Subcutaneous abdominal adipose tissue (tissue), 5 donors: ENCODE measurements around the gene YWHAB.
"Not testable (repeated sequence)": the region's sequence is repeated elsewhere in the genome, so short reads cannot be mapped to it uniquely, and the experiment has no call there.

ENCODE experiments used
- H3K27ac ChIP-seq: one replicate; pipeline ENCODE4 v1.7.0; 2013; ENCODE audit warnings: low read depth, mild to moderate bottlenecking, inconsistent platforms, low read length, moderate library complexity
- H3K27me3 ChIP-seq, 5 donors: one replicate each; pipeline ENCODE4 v1.7.0; 2013; ENCODE audit warnings: low read length in 5 of 5, inconsistent platforms in 1 of 5; ENCODE audit not compliant: control insufficient read depth in 5 of 5, insufficient read depth in 4 of 5
- H3K36me3 ChIP-seq, 5 donors: one replicate each; pipeline ENCODE4 v1.7.0; 2013; ENCODE audit warnings: low read length in 5 of 5; ENCODE audit not compliant: control insufficient read depth in 5 of 5, insufficient read depth in 5 of 5
- H3K4me1 ChIP-seq, 5 donors: one replicate each; pipeline ENCODE4 v1.7.0; 2013; ENCODE audit warnings: low read length in 5 of 5, mild to moderate bottlenecking in 3 of 5, moderate library complexity in 1 of 5; ENCODE audit not compliant: control insufficient read depth in 5 of 5, insufficient read depth in 5 of 5
- H3K4me3 ChIP-seq, 5 donors: one replicate each; pipeline ENCODE4 v1.7.0; 2013; ENCODE audit warnings: low read length in 5 of 5, low read depth in 1 of 5
- H3K9ac ChIP-seq, 5 donors: one replicate each; pipeline ENCODE4 v1.7.0; 2013; ENCODE audit warnings: low read length in 5 of 5, mild to moderate bottlenecking in 4 of 5, moderate library complexity in 3 of 5
- H3K9me3 ChIP-seq, 5 donors: one replicate each; pipeline ENCODE4 v1.7.0; 2013; ENCODE audit warnings: low read length in 5 of 5; ENCODE audit not compliant: control insufficient read depth in 5 of 5
- donor health status: healthy.
- donor health status: healthy.
- donor health status: healthy.
- donor health status: healthy.
- donor health status: healthy.

YWHAB gene

DNA sequence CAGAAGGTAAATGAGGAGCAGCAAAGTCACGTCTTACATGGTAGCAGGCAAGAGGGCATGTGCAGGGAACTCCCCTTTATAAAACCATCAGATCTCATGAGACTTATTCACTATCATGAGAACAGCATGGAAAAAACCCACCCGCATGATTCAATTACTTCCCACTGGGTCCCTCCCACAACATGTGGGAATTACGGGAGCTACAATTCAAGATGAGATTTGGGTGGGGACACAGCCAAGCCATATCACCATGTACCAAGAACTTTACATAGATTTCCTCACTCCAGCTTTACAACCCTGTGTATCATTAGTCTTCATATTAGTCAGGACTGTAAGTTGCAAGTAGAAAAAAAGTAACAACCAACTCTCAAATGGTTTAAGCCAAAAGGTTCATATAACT lies 21.0 kb upstream of the YWHAB start:
- H3K27ac ChIP-seq, H3K27me3 ChIP-seq, H3K4me3 ChIP-seq, H3K9me3 ChIP-seq, H3K36me3 ChIP-seq, H3K9ac ChIP-seq: not testable (repeated sequence)
- peaks cover 0 to 12% (median 8%) of the 10 kb centered on the region in 5 donors for H3K4me1 ChIP-seq

DNA sequence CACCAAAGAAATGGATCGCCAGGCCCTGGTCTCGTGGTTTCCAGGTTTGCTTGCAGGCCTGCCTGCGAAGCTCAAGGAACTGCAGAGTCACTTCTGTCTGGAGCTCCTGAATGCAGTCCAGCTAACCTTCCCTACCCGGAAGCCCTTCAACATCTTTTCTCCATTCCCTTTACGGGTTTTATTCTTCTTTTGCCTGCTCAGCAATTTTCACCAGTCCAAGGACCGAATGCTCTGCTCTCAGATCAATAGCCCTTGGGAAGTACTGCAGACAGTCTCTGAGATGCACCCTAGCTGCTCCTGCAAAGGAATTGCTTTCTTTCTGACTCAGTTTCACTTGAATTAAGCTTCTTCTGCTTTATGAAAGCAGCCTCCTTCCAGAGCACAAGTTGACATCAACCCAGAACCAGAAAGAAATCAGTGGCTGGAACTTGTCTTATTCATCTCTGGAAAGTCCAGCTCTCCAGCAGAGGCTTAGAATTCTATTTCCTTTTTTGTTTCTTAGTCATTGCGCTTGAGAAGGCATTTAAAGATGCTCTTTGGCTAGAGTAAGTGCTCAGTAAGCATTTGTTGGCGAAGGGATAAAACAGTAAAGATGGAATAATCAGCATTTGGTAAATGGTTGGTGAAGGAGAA lies 18.7 kb upstream of the YWHAB start:
- Histone ChIP-seq H3K9me3 (no peaks in the 10 kb centered on the region), H3K4me1 (peaks cover 0 to 6% (median 4%) of the 10 kb centered on the region in 5 donors), H3K27me3 (peaks cover 0 to 3% (median 0%) of the 10 kb centered on the region in 5 donors), H3K36me3 (no peaks in the 10 kb centered on the region), H3K4me3 (no peak overlapping the region), H3K27ac (no peak overlapping the region), H3K9ac (no peak overlapping the region)

DNA sequence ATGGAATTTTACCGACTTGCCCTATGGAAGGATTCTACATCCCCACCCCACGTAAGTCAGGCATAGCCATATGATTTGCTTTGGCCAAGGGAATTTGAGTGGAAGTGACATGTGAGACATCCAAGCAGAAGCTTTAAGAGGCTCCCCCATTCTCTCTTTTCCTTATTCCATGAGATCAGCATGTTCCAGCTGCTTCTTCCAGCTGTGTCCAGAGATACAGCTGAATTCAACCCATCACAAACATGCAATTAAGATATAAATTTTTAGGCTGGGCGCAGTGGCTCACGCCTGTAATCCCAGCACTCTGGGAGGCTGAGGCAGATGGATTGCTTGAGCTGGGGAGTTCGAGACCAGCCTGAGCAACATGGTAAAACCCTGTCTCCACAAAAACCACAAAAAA lies 16.0 kb upstream of the YWHAB start:
- H3K4me3 ChIP-seq: no peak overlapping the region
- H3K9ac ChIP-seq: no peak overlapping the region
- peaks cover 0 to 4% (median 0%) of the 10 kb centered on the region in 5 donors for H3K4me1 ChIP-seq
- peaks cover 0 to 3% (median 0%) of the 10 kb centered on the region in 5 donors for H3K27me3 ChIP-seq
- no peaks in the 10 kb centered on the region for H3K9me3 ChIP-seq
- no peaks in the 10 kb centered on the region for H3K36me3 ChIP-seq
- H3K27ac ChIP-seq: no peak overlapping the region

DNA sequence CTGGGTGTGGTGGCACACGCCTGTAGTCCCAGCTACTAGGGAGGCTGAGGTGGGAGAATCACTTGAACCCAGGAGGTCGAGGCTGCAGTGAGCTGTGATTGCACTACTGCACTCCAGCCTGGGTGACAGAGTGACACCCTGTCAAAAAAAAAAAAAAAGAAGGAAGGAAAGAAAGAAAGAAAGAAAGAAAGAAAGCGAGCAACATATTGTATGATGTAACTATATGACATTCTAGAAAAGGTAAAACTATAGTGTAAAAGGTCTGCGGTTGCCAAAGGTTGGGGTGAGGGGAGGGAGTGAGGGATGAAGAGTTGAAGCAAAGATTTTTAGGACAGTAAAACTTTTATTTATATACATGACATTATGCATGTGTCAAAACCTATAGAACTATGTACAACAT lies 3.1 kb upstream of the YWHAB start:
- H3K4me3 ChIP-seq, H3K9me3 ChIP-seq, H3K9ac ChIP-seq, H3K27me3 ChIP-seq, H3K36me3 ChIP-seq, H3K27ac ChIP-seq: not testable (repeated sequence)
- peaks cover 10 to 22% (median 19%) of the 10 kb centered on the region in 5 donors for H3K4me1 ChIP-seq

DNA sequence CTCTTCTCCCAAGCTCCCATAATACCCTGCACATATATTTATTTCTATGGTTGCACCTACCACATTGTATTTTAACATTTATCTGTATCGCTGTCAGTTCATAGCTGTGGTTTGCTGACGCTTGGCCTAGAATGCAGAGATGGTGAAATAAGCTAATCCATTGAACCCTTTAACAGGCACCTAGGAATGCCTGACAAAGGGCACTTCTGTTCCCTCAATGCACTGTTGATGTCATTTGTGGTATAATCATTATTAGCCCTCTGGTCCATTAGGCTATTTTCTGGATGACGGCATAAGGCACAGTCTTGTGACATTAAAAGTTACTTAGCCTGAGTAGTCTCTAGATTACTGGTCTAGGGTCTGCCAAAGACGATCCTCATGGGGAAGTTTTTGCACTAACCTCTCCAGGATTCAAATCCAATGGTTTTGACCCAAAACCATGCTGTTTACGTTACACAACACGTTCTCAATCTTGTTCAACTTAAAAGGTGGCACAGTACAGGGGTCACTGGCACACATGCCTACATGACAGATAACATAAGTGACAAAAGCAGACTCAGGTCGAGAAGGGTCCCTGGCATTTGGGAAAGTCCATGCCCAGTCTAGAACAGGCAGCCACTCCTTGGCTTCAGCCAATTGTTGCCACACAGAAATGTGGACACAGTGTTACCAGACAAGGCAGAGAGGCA lies 2.1 kb upstream of the YWHAB start:
- H3K36me3 ChIP-seq: peaks cover 0 to 2% (median 0%) of the 10 kb centered on the region in 5 donors
- H3K4me1 ChIP-seq: peaks cover 10 to 32% (median 29%) of the 10 kb centered on the region in 5 donors
- H3K9ac ChIP-seq: no peak overlapping the region
- H3K27ac ChIP-seq: no peak overlapping the region
- H3K4me3 ChIP-seq: no peak overlapping the region
- no peaks in the 10 kb centered on the region for H3K27me3 ChIP-seq
- no peaks in the 10 kb centered on the region for H3K9me3 ChIP-seq

DNA sequence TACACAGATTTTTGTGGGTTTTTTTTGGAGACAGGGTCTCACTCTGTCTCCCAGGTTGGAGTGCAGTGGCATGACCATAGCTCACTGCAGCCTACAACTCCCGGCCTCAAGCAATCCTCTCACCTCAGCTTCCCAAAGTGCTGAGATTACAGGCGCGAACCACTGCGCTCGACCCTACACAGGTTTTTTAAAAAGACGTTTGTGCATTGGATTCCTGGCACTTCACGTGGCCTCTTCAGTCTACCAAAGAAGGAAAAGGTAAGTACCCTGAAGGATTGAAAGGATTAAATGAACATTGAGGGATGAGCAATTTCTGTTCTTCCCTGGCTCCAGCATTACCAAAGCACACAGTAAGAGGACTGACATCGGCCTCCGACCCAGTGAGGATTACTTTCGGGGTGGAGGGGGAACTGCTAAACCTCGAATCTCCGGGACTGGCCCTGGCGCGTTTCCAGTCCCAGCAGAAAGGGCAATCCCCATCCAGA lies 556 bp upstream of the YWHAB start:
- Histone ChIP-seq H3K9ac (peak overlapping the region; percentile 31 to 68 (median 59)), H3K36me3 (peaks cover 0 to 2% (median 0%) of the 10 kb centered on the region in 5 donors), H3K4me3 (peak overlapping the region; percentile 64 to 91 (median 87)), H3K27me3 (no peaks in the 10 kb centered on the region), H3K9me3 (no peaks in the 10 kb centered on the region), H3K27ac (peak overlapping the region; percentile 93), H3K4me1 (peaks cover 10 to 48% (median 45%) of the 10 kb centered on the region in 5 donors)

DNA sequence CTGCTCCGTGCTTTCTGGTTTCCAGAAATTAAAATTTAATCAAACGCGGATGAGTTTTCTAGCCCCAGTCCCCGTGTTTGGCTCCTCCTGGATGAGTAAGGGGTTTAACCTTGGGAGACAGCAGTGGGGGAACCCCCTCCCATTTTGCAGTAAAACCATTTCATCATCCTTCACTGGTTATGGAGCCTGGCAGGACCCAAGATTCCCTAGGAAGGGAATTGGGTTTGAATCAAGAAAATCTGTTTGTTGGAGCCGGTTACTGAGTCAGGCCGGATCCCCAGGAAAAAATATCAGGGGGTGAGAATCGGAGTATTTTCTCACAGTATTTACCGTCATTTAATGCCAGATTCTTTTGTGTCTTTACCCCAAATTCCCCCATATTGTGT lies 754 bp downstream of the YWHAB start:
- H3K27me3 ChIP-seq: no peaks in the 10 kb centered on the region
- peak overlapping the region; percentile 85 to 94 (median 90) for H3K4me3 ChIP-seq
- H3K9me3 ChIP-seq: no peaks in the 10 kb centered on the region
- H3K36me3 ChIP-seq: peaks cover 0 to 2% (median 0%) of the 10 kb centered on the region in 5 donors
- H3K4me1 ChIP-seq: peaks cover 10 to 58% (median 48%) of the 10 kb centered on the region in 5 donors
- H3K27ac ChIP-seq: peak overlapping the region; percentile 93
- H3K9ac ChIP-seq: peak overlapping the region; percentile 1 to 99 (median 94)

DNA sequence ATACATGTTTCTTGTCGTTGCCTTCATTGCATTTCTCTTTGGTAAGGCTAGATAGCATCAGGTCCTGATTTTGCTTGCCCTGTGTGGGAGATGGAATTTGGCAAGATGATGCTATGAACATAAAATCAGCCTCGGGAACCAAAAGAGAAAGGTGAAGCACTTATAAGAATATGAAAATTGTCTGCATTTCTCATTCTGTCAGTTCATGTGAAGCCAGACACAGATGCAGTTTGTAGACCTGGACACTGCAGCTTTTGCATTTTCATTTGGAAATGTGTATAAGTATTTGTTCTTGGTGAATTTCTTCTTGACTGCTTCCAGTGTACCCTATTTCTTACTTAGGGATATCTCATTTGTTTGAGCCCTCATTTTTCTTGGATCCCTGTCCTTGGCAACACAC lies 1.3 kb downstream of the YWHAB start:
- no peaks in the 10 kb centered on the region for H3K9me3 ChIP-seq
- peak overlapping the region; percentile 93 for H3K27ac ChIP-seq
- peaks cover 0 to 2% (median 0%) of the 10 kb centered on the region in 5 donors for H3K36me3 ChIP-seq
- H3K27me3 ChIP-seq: no peaks in the 10 kb centered on the region
- H3K9ac ChIP-seq: peak overlapping the region; percentile 1 to 99 (median 94)
- peak overlapping the region; percentile 85 to 94 (median 90) for H3K4me3 ChIP-seq
- H3K4me1 ChIP-seq: peaks cover 10 to 63% (median 53%) of the 10 kb centered on the region in 5 donors

DNA sequence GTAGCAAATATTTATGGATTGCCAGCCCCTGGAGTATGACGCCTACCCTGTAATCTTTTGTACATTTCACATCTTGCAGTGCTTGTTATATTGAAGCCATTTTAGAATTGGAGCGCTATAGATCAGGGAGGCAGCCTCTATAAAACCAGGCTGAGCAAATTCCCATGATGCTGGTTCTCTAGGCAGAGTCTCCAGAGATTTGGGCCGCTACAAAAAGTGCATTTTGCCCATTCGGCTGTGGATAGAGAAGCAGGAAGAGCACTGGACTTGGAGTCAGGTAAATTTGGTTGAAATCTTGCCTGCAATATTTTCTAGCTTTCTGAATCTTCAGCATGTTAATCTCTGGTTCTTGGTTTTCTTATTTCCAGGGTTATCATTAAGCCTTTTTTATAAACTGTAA lies 2.0 kb downstream of the YWHAB start:
- peak overlapping the region in 4 of 5 donors; percentile 9 to 99 (median 72) for H3K9ac ChIP-seq
- no peaks in the 10 kb centered on the region for H3K9me3 ChIP-seq
- peaks cover 10 to 63% (median 55%) of the 10 kb centered on the region in 5 donors for H3K4me1 ChIP-seq
- H3K36me3 ChIP-seq: peaks cover 0 to 2% (median 0%) of the 10 kb centered on the region in 5 donors
- peak overlapping the region; percentile 85 to 94 (median 90) for H3K4me3 ChIP-seq
- H3K27me3 ChIP-seq: no peaks in the 10 kb centered on the region
- peak overlapping the region; percentile 93 for H3K27ac ChIP-seq
